Adipocyte (in vitro differentiated cells): ENCODE results near the gene POLN.
"Not testable (repeated sequence)": the region's sequence is repeated elsewhere in the genome, so short reads cannot be mapped to it uniquely, and the experiment has no call there.

Source experiments
- DNase-seq: peaks from one replicate; pipeline ENCODE4 v3.0.0-alpha.2; 2015; ENCODE audit warnings: low read depth
- H3K27me3 ChIP-seq: replicated peaks from 2 replicates; pipeline ENCODE4 v1.7.0; 2013; ENCODE audit warnings: mild to moderate bottlenecking, low read length, moderate library complexity; ENCODE audit not compliant: control insufficient read depth, insufficient read depth
- H3K36me3 ChIP-seq: 2 replicates; pipeline ENCODE4 v1.7.0; 2013; ENCODE audit warnings: low read length, mild to moderate bottlenecking, moderate library complexity; ENCODE audit not compliant: control insufficient read depth, insufficient read depth, severe bottlenecking
- H3K4me1 ChIP-seq: 2 replicates; pipeline ENCODE4 v1.7.0; 2013; ENCODE audit warnings: mild to moderate bottlenecking, low read length, moderate library complexity; ENCODE audit not compliant: control insufficient read depth, insufficient read depth
- H3K4me3 ChIP-seq: 2 replicates; pipeline ENCODE4 v1.7.0; 2013; ENCODE audit warnings: mild to moderate bottlenecking, low read length, moderate library complexity
- H3K9ac ChIP-seq: 2 replicates; pipeline ENCODE4 v1.7.0; 2013; ENCODE audit warnings: mild to moderate bottlenecking, low read length, moderate library complexity
- H3K9me3 ChIP-seq: 2 replicates; pipeline ENCODE4 v1.7.0; 2013; ENCODE audit warnings: mild to moderate bottlenecking, low read length, moderate library complexity; ENCODE audit not compliant: control insufficient read depth

The POLN gene

GRCh38 chr4:2041239-2042130, 200.4 kb downstream of the POLN start:
- Histone ChIP-seq H3K9me3 (no peaks in the 10 kb centered on the region), H3K36me3 (no peaks in the 10 kb centered on the region), H3K9ac (peak overlapping the region; percentile 72), H3K27me3 (peaks cover 10% of the 10 kb centered on the region), H3K4me1 (peaks cover 4% of the 10 kb centered on the region), H3K4me3 (peak overlapping the region; percentile 84)
- peak; percentile 93 for DNase-seq

GRCh38 chr4:2040391-2041238, 201.3 kb downstream of the POLN start:
- peaks cover 12% of the 10 kb centered on the region for H3K27me3 ChIP-seq

DNA sequence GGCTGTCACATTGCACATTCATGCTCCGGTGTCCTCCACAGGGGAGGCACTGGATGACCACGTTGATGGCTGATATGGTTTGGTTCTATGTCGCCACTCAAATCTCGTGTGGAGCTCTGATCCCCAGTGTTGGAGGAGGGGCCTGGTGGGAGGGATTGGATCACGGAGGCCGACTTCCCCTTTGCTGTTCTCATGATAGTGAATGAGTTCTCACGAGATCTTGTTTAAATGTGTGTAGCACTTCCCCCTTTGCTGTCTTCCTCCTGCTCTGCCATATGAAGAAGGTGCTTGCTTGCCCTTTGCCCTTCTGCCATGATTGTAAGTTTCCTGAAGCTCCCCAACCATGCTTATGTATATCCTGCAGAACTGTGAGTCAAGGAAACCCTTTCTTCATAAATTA, 205.1 kb downstream of the POLN start:
- Histone ChIP-seq H3K9ac (no peak overlapping the region), H3K27me3 (peaks cover 30% of the 10 kb centered on the region), H3K4me1 (peaks cover 4% of the 10 kb centered on the region), H3K4me3 (no peak overlapping the region), H3K9me3 (peaks cover 3% of the 10 kb centered on the region), H3K36me3 (no peaks in the 10 kb centered on the region)
- DNase-seq = no peak

More at GRCh38 chr4:2040391-2041238, 201.3 kb downstream of the POLN start:
- H3K4me3 ChIP-seq = no peak overlapping the region
- H3K9me3 ChIP-seq = no peaks in the 10 kb centered on the region
- H3K9ac ChIP-seq = no peak overlapping the region
- no peaks in the 10 kb centered on the region for H3K36me3 ChIP-seq
- DNase-seq = no peak
- H3K4me1 ChIP-seq = peaks cover 4% of the 10 kb centered on the region

- no peak for DNase-seq
- no peaks in the 10 kb centered on the region for H3K36me3 ChIP-seq
- H3K27me3 ChIP-seq = peaks cover 30% of the 10 kb centered on the region
- peaks cover under 1% of the 10 kb centered on the region for H3K4me1 ChIP-seq
- no peak overlapping the region for H3K9ac ChIP-seq
- H3K4me3 ChIP-seq = no peak overlapping the region
- H3K9me3 ChIP-seq = peaks cover 4% of the 10 kb centered on the region
Observed at GRCh38 chr4:2036327-2036726, 205.6 kb downstream of the POLN start.

GRCh38 chr4:2031161-2031560, 210.8 kb downstream of the POLN start:
- H3K27me3 ChIP-seq = peaks cover 26% of the 10 kb centered on the region
- not testable (repeated sequence) for H3K36me3 ChIP-seq, H3K9ac ChIP-seq, H3K4me3 ChIP-seq, H3K4me1 ChIP-seq, DNase-seq, H3K9me3 ChIP-seq

- H3K9me3 ChIP-seq = peaks cover 11% of the 10 kb centered on the region
- H3K36me3 ChIP-seq, H3K9ac ChIP-seq, H3K4me3 ChIP-seq, H3K4me1 ChIP-seq, H3K27me3 ChIP-seq, DNase-seq: not testable (repeated sequence)
Observed at GRCh38 chr4:2027120-2027519, 214.8 kb downstream of the POLN start.

- peaks cover 5% of the 10 kb centered on the region for H3K27me3 ChIP-seq
- H3K9me3 ChIP-seq = peaks cover 7% of the 10 kb centered on the region
- no peaks in the 10 kb centered on the region for H3K4me1 ChIP-seq
- H3K36me3 ChIP-seq = no peaks in the 10 kb centered on the region
- no peak overlapping the region for H3K9ac ChIP-seq
- H3K4me3 ChIP-seq = no peak overlapping the region
- DNase-seq = no peak
Observed at GRCh38 chr4:2025817-2026216, 216.1 kb downstream of the POLN start.

GRCh38 chr4:2024683-2025082, 217.2 kb downstream of the POLN start:
- Histone ChIP-seq H3K36me3 (no peaks in the 10 kb centered on the region), H3K4me3 (no peak overlapping the region), H3K9me3 (peaks cover 7% of the 10 kb centered on the region), H3K9ac (no peak overlapping the region), H3K4me1 (no peaks in the 10 kb centered on the region), H3K27me3 (no peaks in the 10 kb centered on the region)
- peak; percentile 37 for DNase-seq
